Caki2 (cell line): ENCODE data around the gene TPD52L1. TPM values are rescaled to one million over a fixed set of nuclear protein-coding genes. Genes with fewer than 3 reads are reported as not detected.

Experiments used
- DNase-seq: peaks from one replicate; pipeline ENCODE4 v3.0.0-alpha.2; 2015; ENCODE audit warnings: low read depth
- in situ Hi-C: cut with HindIII; loops from 2 replicates; pipeline ENCODE4 v1.10.0; 2016; ENCODE audit warnings: low sequenced_read_pairs, low pct_unique_long_range_greater_than_20kb, mixed read lengths
- total RNA-seq: library from RNA; depleted of rRNA; stranded (reverse); fragments of >200 nt; shearing (Covaris generic); gene quantifications from 2 replicates; pipeline ENCODE4 v1.2.3, GENCODE V29; 2014; ENCODE audit warnings: low replicate concordance

The TPD52L1 gene
- total RNA-seq, 1 experiment from 2014 or later, result 328 TPM

GRCh38 chr6:125250511-125250910 lies 96.9 kb downstream of the TPD52L1 start:
- in situ Hi-C loops, result no loop called here

GRCh38 chr6:125251516-125252220 lies 98.1 kb downstream of the TPD52L1 start:
- DNase-seq, result no peak
- in situ Hi-C loops, result no loop called here

More at GRCh38 chr6:125250511-125250910, 96.9 kb downstream of the TPD52L1 start:
- no peak for DNase-seq

GRCh38 chr6:125252891-125253290 lies 99.3 kb downstream of the TPD52L1 start:
- in situ Hi-C loops, result no loop called here
- DNase-seq, result peak; percentile 63

- DNase-seq, result no peak
- in situ Hi-C loops, result no loop called here
Measured at GRCh38 chr6:125253881-125254280, 100.3 kb downstream of the TPD52L1 start.

- no peak for DNase-seq
- in situ Hi-C loops, result no loop called here
Measured at GRCh38 chr6:125254321-125254720, 100.7 kb downstream of the TPD52L1 start.

GRCh38 chr6:125255201-125255600 lies 101.6 kb downstream of the TPD52L1 start:
- peak; percentile 45 for DNase-seq
- in situ Hi-C loops, result no loop called here

- DNase-seq, result no peak
- in situ Hi-C loops, result no loop called here
Measured at GRCh38 chr6:125257351-125257750, 103.8 kb downstream of the TPD52L1 start.

- in situ Hi-C loops, result no loop called here
- no peak for DNase-seq
Measured at GRCh38 chr6:125258651-125259353, 105.2 kb downstream of the TPD52L1 start.

GRCh38 chr6:125259354-125259736 lies 105.8 kb downstream of the TPD52L1 start:
- DNase-seq, result no peak
- in situ Hi-C loops, result no loop called here

GRCh38 chr6:125262016-125263013 lies 108.7 kb downstream of the TPD52L1 start:
- in situ Hi-C loops, result no loop called here
- no peak for DNase-seq

- in situ Hi-C loops, result no loop called here
- no peak for DNase-seq
Measured at GRCh38 chr6:125264476-125264875, 110.9 kb downstream of the TPD52L1 start.

GRCh38 chr6:125267806-125268523 lies 114.4 kb downstream of the TPD52L1 start:
- DNase-seq, result peak; percentile 44
- in situ Hi-C loops, result no loop called here

- in situ Hi-C loops, result no loop called here
Measured at GRCh38 chr6:125268765-125269164, 115.2 kb downstream of the TPD52L1 start.

GRCh38 chr6:125269328-125269985 lies 115.9 kb downstream of the TPD52L1 start:
- in situ Hi-C loops, result no loop called here
- DNase-seq, result no peak

More at GRCh38 chr6:125268765-125269164, 115.2 kb downstream of the TPD52L1 start:
- DNase-seq, result no peak

GRCh38 chr6:125270380-125270779 lies 116.8 kb downstream of the TPD52L1 start:
- no peak for DNase-seq
- in situ Hi-C loops, result no loop called here

- no peak for DNase-seq
Measured at GRCh38 chr6:125271486-125272159, 118.0 kb downstream of the TPD52L1 start.

GRCh38 chr6:125273251-125273650 lies 119.7 kb downstream of the TPD52L1 start:
- in situ Hi-C loops, result no loop called here
- no peak for DNase-seq

More at GRCh38 chr6:125271486-125272159, 118.0 kb downstream of the TPD52L1 start:
- in situ Hi-C loops, result no loop called here
